ENCODE results near the gene DPP10.

DPP10 gene

GRCh38 chr2:114821055-114821454, 378.6 kb downstream of the DPP10 start:
- H3K9me2 ChIP-seq (ENCODE audit: low read depth, low read length) = no peaks in the 10 kb centered on the region
- no peaks in the 10 kb centered on the region for H3K9me3 ChIP-seq (ENCODE audit: low read length)
- no peak overlapping the region for H2AFZ ChIP-seq (ENCODE audit: low read length)
- no peak for TF ChIP-seq EZH2 (IDR thresholded peaks at IDR 0.05; ENCODE audit: borderline replicate concordance, low read length)
- TF ChIP-seq CTCF (IDR thresholded peaks at IDR 0.05; ENCODE audit: low read length) = no peak
- H3K79me2 ChIP-seq (ENCODE audit: insufficient read depth, low read length) = no peaks in the 10 kb centered on the region
- no peak overlapping the region for H3K9ac ChIP-seq (ENCODE audit: low read length)
- no peaks in the 10 kb centered on the region for H3K36me3 ChIP-seq (ENCODE audit: insufficient read depth, low read length)
- H3K4me2 ChIP-seq (ENCODE audit: low read length) = no peak overlapping the region
- no peaks in the 10 kb centered on the region for H4K20me1 ChIP-seq (ENCODE audit: insufficient read depth, low read length)
- H3K27ac ChIP-seq (ENCODE audit: low read depth, low read length, poor library complexity, severe bottlenecking) = no peak overlapping the region
- no peaks in the 10 kb centered on the region for H3K27me3 ChIP-seq (ENCODE audit: insufficient read depth, low read length)
- no peak overlapping the region for H3K4me3 ChIP-seq (ENCODE audit: low read depth, low read length, poor library complexity, severe bottlenecking)
- H3F3A ChIP-seq (ENCODE audit: insufficient read depth, low read length) = no peaks in the 10 kb centered on the region
- no peaks in the 10 kb centered on the region for H3K4me1 ChIP-seq (ENCODE audit: insufficient read depth, low read length, severe bottlenecking)

- H3K9me2 ChIP-seq (ENCODE audit: low read depth, low read length) = no peaks in the 10 kb centered on the region
- no peaks in the 10 kb centered on the region for H3K4me1 ChIP-seq (ENCODE audit: insufficient read depth, low read length, severe bottlenecking)
- H2AFZ ChIP-seq (ENCODE audit: low read length) = no peak overlapping the region
- no peaks in the 10 kb centered on the region for H4K20me1 ChIP-seq (ENCODE audit: insufficient read depth, low read length)
- H3K9ac ChIP-seq (ENCODE audit: low read length) = no peak overlapping the region
- no peak overlapping the region for H3K27ac ChIP-seq (ENCODE audit: low read depth, low read length, poor library complexity, severe bottlenecking)
- H3K79me2 ChIP-seq (ENCODE audit: insufficient read depth, low read length) = no peaks in the 10 kb centered on the region
- no peak overlapping the region for H3K4me2 ChIP-seq (ENCODE audit: low read length)
- no peak overlapping the region for H3K4me3 ChIP-seq (ENCODE audit: low read depth, low read length, poor library complexity, severe bottlenecking)
- H3F3A ChIP-seq (ENCODE audit: insufficient read depth, low read length) = no peaks in the 10 kb centered on the region
- no peaks in the 10 kb centered on the region for H3K9me3 ChIP-seq (ENCODE audit: low read length)
- no peaks in the 10 kb centered on the region for H3K27me3 ChIP-seq (ENCODE audit: insufficient read depth, low read length)
- H3K36me3 ChIP-seq (ENCODE audit: insufficient read depth, low read length) = no peaks in the 10 kb centered on the region
- TF ChIP-seq EZH2 (IDR thresholded peaks at IDR 0.05; ENCODE audit: borderline replicate concordance, low read length) (no peak), CTCF (IDR thresholded peaks at IDR 0.05; ENCODE audit: low read length) (no peak)
Measured at GRCh38 chr2:114843963-114844362, 401.5 kb downstream of the DPP10 start.

- H3K79me2 ChIP-seq (ENCODE audit: insufficient read depth, low read length) = no peaks in the 10 kb centered on the region
- H3K36me3 ChIP-seq (ENCODE audit: insufficient read depth, low read length) = no peaks in the 10 kb centered on the region
- H3K27ac ChIP-seq (ENCODE audit: low read depth, low read length, poor library complexity, severe bottlenecking) = no peak overlapping the region
- H3K4me3 ChIP-seq (ENCODE audit: low read depth, low read length, poor library complexity, severe bottlenecking) = no peak overlapping the region
- no peak overlapping the region for H3K4me2 ChIP-seq (ENCODE audit: low read length)
- H3K9me2 ChIP-seq (ENCODE audit: low read depth, low read length) = no peaks in the 10 kb centered on the region
- H3K9me3 ChIP-seq (ENCODE audit: low read length) = no peaks in the 10 kb centered on the region
- H2AFZ ChIP-seq (ENCODE audit: low read length) = no peak overlapping the region
- H3F3A ChIP-seq (ENCODE audit: insufficient read depth, low read length) = no peaks in the 10 kb centered on the region
- H4K20me1 ChIP-seq (ENCODE audit: insufficient read depth, low read length) = no peaks in the 10 kb centered on the region
- H3K27me3 ChIP-seq (ENCODE audit: insufficient read depth, low read length) = no peaks in the 10 kb centered on the region
- no peaks in the 10 kb centered on the region for H3K4me1 ChIP-seq (ENCODE audit: insufficient read depth, low read length, severe bottlenecking)
- H3K9ac ChIP-seq (ENCODE audit: low read length) = no peak overlapping the region
- TF ChIP-seq EZH2 (IDR thresholded peaks at IDR 0.05; ENCODE audit: borderline replicate concordance, low read length) = no peak
- TF ChIP-seq CTCF (IDR thresholded peaks at IDR 0.05; ENCODE audit: low read length) = no peak
Measured at GRCh38 chr2:114857196-114857595, 414.8 kb downstream of the DPP10 start.

Data from OCI-LY1 (cell line).